Suprapubic skin (tissue), 4 donors: ENCODE results near the gene DMWD. TPM values are rescaled to one million over a fixed set of nuclear protein-coding genes. Genes with fewer than 3 reads are reported as not detected.

ENCODE experiments used
- DNase-seq, 2 donors: peaks; one replicate each; pipeline ENCODE4 v3.0.0-alpha.2; 2019; ENCODE audit warnings: low spot score in 2 of 2
- H3K27ac ChIP-seq: fragments of 200-600 bp; sonication (generic); one replicate; pipeline ENCODE4 v1.5.1; 2019
- H3K27me3 ChIP-seq: fragments of 200-600 bp; sonication (generic); one replicate; pipeline ENCODE4 v1.5.1; 2019
- H3K36me3 ChIP-seq: fragments of 200-600 bp; sonication (generic); one replicate; pipeline ENCODE4 v1.5.1; 2019
- H3K4me1 ChIP-seq: fragments of 200-600 bp; sonication (generic); one replicate; pipeline ENCODE4 v1.5.1; 2019
- H3K4me3 ChIP-seq: fragments of 200-600 bp; sonication (generic); one replicate; pipeline ENCODE4 v1.5.1; 2019; ENCODE audit warnings: mild to moderate bottlenecking
- H3K9me3 ChIP-seq: fragments of 200-600 bp; sonication (generic); one replicate; pipeline ENCODE4 v1.5.1; 2019
- EP300 ChIP-seq: sonication (generic); formaldehyde crosslinking; IDR thresholded peaks from one replicate; pipeline ENCODE4 v1.6.1; 2017; ENCODE audit warnings: antibody characterized with exemption
- POLR2A ChIP-seq, 2 donors: fragments of 450-650 bp; IDR thresholded peaks; one replicate each; pipeline ENCODE4 v1.6.1; 2017; ENCODE audit warnings: antibody characterized with exemption in 2 of 2, mild to moderate bottlenecking in 2 of 2, moderate library complexity in 2 of 2
- POLR2AphosphoS5 ChIP-seq, 3 donors: sonication (generic); formaldehyde crosslinking; IDR thresholded peaks; one replicate each; pipeline ENCODE4 v1.6.1; 2017; ENCODE audit warnings: antibody characterized with exemption in 3 of 3
- WGBS: methylation state at CpG from one replicate; pipeline ENCODE4 v1.1.5; 2018; 5-methylcytosine and 5-hydroxymethylcytosine counted together
- total RNA-seq, 4 donors: library from RNA; depleted of rRNA; stranded (reverse); fragments of >200 nt; gene quantifications; one replicate each; pipeline ENCODE4 v1.1.0, GENCODE V29; 2016
- TF ChIP-seq, protein P1 (sequence below), 2 donors: fragments of 200-600 bp in 1 of 2; fragments of 450-650 bp in 1 of 2; sonication (generic) in 1 of 2; IDR thresholded peaks; one replicate each; pipeline ENCODE4 v1.5.1; 2016 to 2019; ENCODE audit warnings: antibody characterized with exemption in 2 of 2, mild to moderate bottlenecking in 1 of 2, moderate library complexity in 1 of 2

DMWD gene
- total RNA-seq, 4 donors from 2014 or later: 22.7 to 40.6 (median 32.0) TPM

DNA sequence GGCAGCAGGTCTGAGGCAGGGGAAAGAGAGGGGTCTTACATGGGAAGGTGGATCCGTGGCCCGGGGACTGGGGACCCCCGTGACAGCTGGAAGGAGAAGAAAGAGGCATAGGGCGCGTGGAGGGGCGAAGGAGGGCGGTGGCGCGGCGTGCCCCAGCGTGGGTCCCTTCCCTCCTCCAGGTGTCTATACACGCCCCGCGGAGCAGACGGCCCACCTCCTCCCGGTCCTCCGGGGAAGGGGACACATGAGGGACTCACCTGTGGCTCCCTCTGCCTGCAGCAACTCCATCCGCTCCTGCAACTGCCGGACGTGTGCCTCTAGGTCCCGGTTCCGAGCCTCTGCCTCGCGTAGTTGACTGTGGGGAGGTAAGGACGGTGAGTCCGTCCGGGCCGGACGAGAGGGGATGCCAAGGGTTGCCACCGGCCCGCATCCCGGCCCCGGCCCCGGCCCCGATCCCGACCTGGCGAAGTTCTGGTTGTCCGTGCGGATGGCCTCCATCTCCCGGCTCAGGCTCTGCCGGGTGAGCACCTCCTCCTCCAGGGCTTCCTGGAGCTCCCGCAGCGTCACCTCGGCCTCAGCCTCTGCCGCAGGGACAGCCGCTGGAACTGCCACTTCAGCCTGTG is 21.2 kb downstream of the DMWD start:
- peak in 1 of 2 donors; percentile 77 for DNase-seq
- Histone ChIP-seq H3K36me3 (peaks cover 4% of the 10 kb centered on the region), H3K9me3 (no peaks in the 10 kb centered on the region), H3K4me3 (peak overlapping the region; percentile 86), H3K27me3 (no peaks in the 10 kb centered on the region), H3K4me1 (peaks cover 30% of the 10 kb centered on the region), H3K27ac (peak overlapping the region; percentile 89)
- 84% methylated on average over 32 of the region's 46 CpGs for WGBS
- TF ChIP-seq EP300 (no peak), POLR2A (IDR thresholded peaks at IDR 0.05) (no peak)
- TF ChIP-seq, protein P1, sequence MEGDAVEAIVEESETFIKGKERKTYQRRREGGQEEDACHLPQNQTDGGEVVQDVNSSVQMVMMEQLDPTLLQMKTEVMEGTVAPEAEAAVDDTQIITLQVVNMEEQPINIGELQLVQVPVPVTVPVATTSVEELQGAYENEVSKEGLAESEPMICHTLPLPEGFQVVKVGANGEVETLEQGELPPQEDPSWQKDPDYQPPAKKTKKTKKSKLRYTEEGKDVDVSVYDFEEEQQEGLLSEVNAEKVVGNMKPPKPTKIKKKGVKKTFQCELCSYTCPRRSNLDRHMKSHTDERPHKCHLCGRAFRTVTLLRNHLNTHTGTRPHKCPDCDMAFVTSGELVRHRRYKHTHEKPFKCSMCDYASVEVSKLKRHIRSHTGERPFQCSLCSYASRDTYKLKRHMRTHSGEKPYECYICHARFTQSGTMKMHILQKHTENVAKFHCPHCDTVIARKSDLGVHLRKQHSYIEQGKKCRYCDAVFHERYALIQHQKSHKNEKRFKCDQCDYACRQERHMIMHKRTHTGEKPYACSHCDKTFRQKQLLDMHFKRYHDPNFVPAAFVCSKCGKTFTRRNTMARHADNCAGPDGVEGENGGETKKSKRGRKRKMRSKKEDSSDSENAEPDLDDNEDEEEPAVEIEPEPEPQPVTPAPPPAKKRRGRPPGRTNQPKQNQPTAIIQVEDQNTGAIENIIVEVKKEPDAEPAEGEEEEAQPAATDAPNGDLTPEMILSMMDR (IDR thresholded peaks at IDR 0.05): no peak

GRCh38 chr19:45770192-45771101 is 22.2 kb downstream of the DMWD start:
- 6% methylated on average over 21 of the region's 79 CpGs for WGBS
- TF ChIP-seq POLR2A (IDR thresholded peaks at IDR 0.05) (no peak), POLR2AphosphoS5 (IDR thresholded peaks at IDR 0.05) (peak in 2 of 3 donors; percentile 36 to 73), EP300 (no peak)
- TF ChIP-seq, protein P1 (IDR thresholded peaks at IDR 0.05): peak; percentile 85 to 95
- Histone ChIP-seq H3K36me3 (peaks cover 4% of the 10 kb centered on the region), H3K27me3 (no peaks in the 10 kb centered on the region), H3K27ac (peak overlapping the region; percentile 89), H3K4me3 (peak overlapping the region; percentile 86), H3K9me3 (no peaks in the 10 kb centered on the region), H3K4me1 (peaks cover 38% of the 10 kb centered on the region)
- peak; percentile 98 to 99 for DNase-seq

GRCh38 chr19:45769821-45770191 is 22.8 kb downstream of the DMWD start:
- Histone ChIP-seq H3K4me3 (peak overlapping the region; percentile 86), H3K4me1 (peaks cover 38% of the 10 kb centered on the region), H3K36me3 (peaks cover 2% of the 10 kb centered on the region), H3K27ac (peak overlapping the region; percentile 89), H3K27me3 (no peaks in the 10 kb centered on the region), H3K9me3 (no peaks in the 10 kb centered on the region)
- under 1% methylated on average over 23 of the region's 28 CpGs for WGBS
- TF ChIP-seq, protein P1 (IDR thresholded peaks at IDR 0.05): no peak
- TF ChIP-seq POLR2A (IDR thresholded peaks at IDR 0.05): no peak
- TF ChIP-seq EP300: no peak
- no peak for TF ChIP-seq POLR2AphosphoS5 (IDR thresholded peaks at IDR 0.05)
- DNase-seq: peak; percentile 80 to 83

- WGBS: under 1% methylated on average over 50 of the region's 70 CpGs
- TF ChIP-seq EP300 (no peak), POLR2AphosphoS5 (IDR thresholded peaks at IDR 0.05) (peak; percentile 45 to 98 (median 73)), POLR2A (IDR thresholded peaks at IDR 0.05) (peak; percentile 12 to 33)
- TF ChIP-seq, protein P1 (IDR thresholded peaks at IDR 0.05): no peak
- Histone ChIP-seq H3K27me3 (no peaks in the 10 kb centered on the region), H3K4me3 (peak within 1 kb of the TSS; percentile 86), H3K36me3 (no peaks in the 10 kb centered on the region), H3K4me1 (peaks cover 42% of the 10 kb centered on the region), H3K9me3 (no peaks in the 10 kb centered on the region), H3K27ac (peak within 1 kb of the TSS; percentile 89)
- peak; percentile 99 for DNase-seq
Observed at GRCh38 chr19:45768984-45769782, 23.5 kb downstream of the DMWD start, which contains the start of gene SIX5. SIX5 (minus strand) TSS chr19:45769252; CDS start chr19:45768844, 408 bp downstream.
